Hepatocyte (in vitro differentiated cells): ENCODE data around the gene LIMA1. TPM values are rescaled to one million over a fixed set of nuclear protein-coding genes. Genes with fewer than 3 reads are reported as not detected.

Experiments used
- DNase-seq: peaks from one replicate; pipeline ENCODE4 v3.0.0-alpha.2; 2016; ENCODE audit warnings: low spot score
- H2AFZ ChIP-seq: fragments of 200-600 bp; sonication (generic); 2 replicates; pipeline ENCODE4 v1.6.0; 2016; ENCODE audit warnings: antibody characterized with exemption, mild to moderate bottlenecking
- H3K27ac ChIP-seq: fragments of 200-600 bp; sonication (generic); 2 replicates; pipeline ENCODE4 v1.5.1; 2016; ENCODE audit warnings: mild to moderate bottlenecking
- H3K27me3 ChIP-seq: fragments of 200-600 bp; sonication (generic); 2 replicates; pipeline ENCODE4 v1.6.1; 2016
- H3K36me3 ChIP-seq: fragments of 200-600 bp; sonication (generic); replicated peaks from 2 replicates; pipeline ENCODE4 v1.5.1; 2016; ENCODE audit warnings: low read depth; ENCODE audit not compliant: insufficient read depth
- H3K4me1 ChIP-seq: fragments of 200-600 bp; sonication (generic); 2 replicates; pipeline ENCODE4 v1.5.1; 2016; ENCODE audit warnings: mild to moderate bottlenecking, moderate library complexity; ENCODE audit not compliant: insufficient read depth
- H3K4me2 ChIP-seq: fragments of 200-600 bp; sonication (generic); 2 replicates; pipeline ENCODE4 v1.6.0; 2016
- H3K4me3 ChIP-seq: fragments of 200-600 bp; sonication (generic); 2 replicates; pipeline ENCODE4 v1.5.1; 2016; ENCODE audit warnings: mild to moderate bottlenecking
- H3K79me2 ChIP-seq: fragments of 200-600 bp; sonication (generic); 2 replicates; pipeline ENCODE4 v1.6.0; 2017; ENCODE audit warnings: mild to moderate bottlenecking
- H3K9me2 ChIP-seq: fragments of 200-600 bp; sonication (generic); replicated peaks from 2 replicates; pipeline ENCODE4 v1.6.0; 2017; ENCODE audit warnings: mild to moderate bottlenecking; ENCODE audit not compliant: insufficient read depth
- H3K9me3 ChIP-seq: fragments of 200-600 bp; sonication (generic); 2 replicates; pipeline ENCODE4 v1.5.1; 2016; ENCODE audit warnings: low read depth, mild to moderate bottlenecking
- H4K20me1 ChIP-seq: fragments of 200-600 bp; sonication (generic); 2 replicates; pipeline ENCODE4 v1.6.0; 2016; ENCODE audit warnings: mild to moderate bottlenecking; ENCODE audit not compliant: insufficient read depth, poor library complexity, severe bottlenecking
- EZH2 ChIP-seq: fragments of 200-600 bp; sonication (generic); IDR thresholded peaks from 2 replicates; pipeline ENCODE4 v1.6.1; 2016; ENCODE audit warnings: antibody characterized with exemption, mild to moderate bottlenecking, borderline replicate concordance
- EZH2phosphoT487 ChIP-seq: fragments of 200-600 bp; sonication (generic); IDR thresholded peaks from one replicate; pipeline ENCODE4 v1.6.1; 2018; ENCODE audit warnings: antibody characterized with exemption, mild to moderate bottlenecking, low read depth, moderate library complexity; ENCODE audit not compliant: unreplicated experiment, severe bottlenecking
- WGBS: methylation state at CpG from one replicate; pipeline ENCODE4 v1.1.6; 2016; ENCODE audit warnings: low lambda C conversion rate; ENCODE audit errors: missing lambda C conversion rate; 5-methylcytosine and 5-hydroxymethylcytosine counted together
- polyA plus RNA-seq: library from polyadenylated mRNA; unstranded; fragments of >200 nt; fragmentation: Nextera tagmentation; extraction: Ambion mirVana; gene quantifications from 2 replicates; pipeline ENCODE4 v1.2.1, GENCODE V29; 2016
- total RNA-seq: library from RNA; depleted of rRNA; stranded (reverse); fragments of >200 nt; gene quantifications from 2 replicates; pipeline ENCODE4 v1.2.3, GENCODE V29; 2014
- TF ChIP-seq, protein P1 (sequence below): fragments of 200-600 bp; sonication (generic); IDR thresholded peaks from 2 replicates; pipeline ENCODE4 v1.5.1; 2016; ENCODE audit warnings: antibody characterized with exemption, mild to moderate bottlenecking; ENCODE audit not compliant: poor library complexity

Gene LIMA1
- total and polyA plus RNA-seq, 2 experiments from 2014 or later: 54.8 to 84.4 TPM

DNA sequence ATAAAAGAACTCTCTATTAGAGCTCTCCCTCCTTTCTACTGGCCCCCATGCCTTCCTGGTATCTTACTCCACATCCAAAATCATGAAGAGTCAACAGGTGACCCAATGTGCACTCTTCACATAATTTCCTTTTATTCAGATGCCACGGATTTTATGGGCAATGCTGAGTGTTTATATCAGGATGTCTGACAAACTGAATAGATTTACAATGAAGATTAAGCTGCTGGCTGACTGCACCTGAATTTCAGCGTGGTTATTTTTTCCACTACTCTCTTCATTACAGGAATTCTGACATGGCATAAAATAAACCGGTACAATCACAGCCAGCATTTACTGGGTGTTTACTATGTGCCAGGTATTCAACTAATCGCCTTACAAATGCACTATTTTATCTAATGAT lies 86.8 kb downstream of the LIMA1 start:
- 72% methylated on average over 4 of the region's 4 CpGs for WGBS
- H2AFZ ChIP-seq: no peak overlapping the region
- H3K36me3 ChIP-seq: no peaks in the 10 kb centered on the region

DNA sequence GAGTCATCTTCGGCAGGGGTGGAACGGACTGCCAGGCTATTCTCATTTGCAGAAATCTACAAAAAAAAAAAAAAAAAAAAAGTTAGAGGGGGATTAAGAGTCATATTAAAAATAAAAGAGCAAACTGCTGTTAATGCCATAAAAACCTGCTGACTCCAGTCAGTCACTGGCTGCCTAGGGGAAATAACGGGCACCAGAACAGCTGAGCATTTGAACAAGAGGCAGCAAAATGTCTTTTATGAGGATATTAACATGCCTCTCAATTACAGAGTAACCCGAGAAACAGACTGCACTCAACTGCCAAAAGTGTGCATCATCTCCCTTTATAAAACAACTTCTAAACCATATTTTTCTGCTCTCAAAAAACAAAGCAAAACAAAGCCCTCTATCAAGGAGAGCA lies 87.5 kb downstream of the LIMA1 start:
- Histone ChIP-seq H3K9me2 (no peaks in the 10 kb centered on the region), H3K27ac (peak overlapping the region; percentile 7), H3K9me3 (no peaks in the 10 kb centered on the region), H3K4me3 (no peak overlapping the region), H3K36me3 (no peaks in the 10 kb centered on the region), H3K27me3 (no peaks in the 10 kb centered on the region), H3K4me2 (no peak overlapping the region), H4K20me1 (no peaks in the 10 kb centered on the region), H3K4me1 (peaks cover 8% of the 10 kb centered on the region), H3K79me2 (no peaks in the 10 kb centered on the region), H2AFZ (no peak overlapping the region)
- no peak for DNase-seq
- TF ChIP-seq EZH2 (no peak), EZH2phosphoT487 (no peak)
- TF ChIP-seq, protein P1, sequence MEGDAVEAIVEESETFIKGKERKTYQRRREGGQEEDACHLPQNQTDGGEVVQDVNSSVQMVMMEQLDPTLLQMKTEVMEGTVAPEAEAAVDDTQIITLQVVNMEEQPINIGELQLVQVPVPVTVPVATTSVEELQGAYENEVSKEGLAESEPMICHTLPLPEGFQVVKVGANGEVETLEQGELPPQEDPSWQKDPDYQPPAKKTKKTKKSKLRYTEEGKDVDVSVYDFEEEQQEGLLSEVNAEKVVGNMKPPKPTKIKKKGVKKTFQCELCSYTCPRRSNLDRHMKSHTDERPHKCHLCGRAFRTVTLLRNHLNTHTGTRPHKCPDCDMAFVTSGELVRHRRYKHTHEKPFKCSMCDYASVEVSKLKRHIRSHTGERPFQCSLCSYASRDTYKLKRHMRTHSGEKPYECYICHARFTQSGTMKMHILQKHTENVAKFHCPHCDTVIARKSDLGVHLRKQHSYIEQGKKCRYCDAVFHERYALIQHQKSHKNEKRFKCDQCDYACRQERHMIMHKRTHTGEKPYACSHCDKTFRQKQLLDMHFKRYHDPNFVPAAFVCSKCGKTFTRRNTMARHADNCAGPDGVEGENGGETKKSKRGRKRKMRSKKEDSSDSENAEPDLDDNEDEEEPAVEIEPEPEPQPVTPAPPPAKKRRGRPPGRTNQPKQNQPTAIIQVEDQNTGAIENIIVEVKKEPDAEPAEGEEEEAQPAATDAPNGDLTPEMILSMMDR: no peak
- WGBS: 63% methylated on average over 4 of the region's 4 CpGs

More for the DNA sequence above, 86.8 kb downstream of the LIMA1 start:
- no peaks in the 10 kb centered on the region for H3K9me2 ChIP-seq
- H3K27ac ChIP-seq: peak overlapping the region; percentile 7
- TF ChIP-seq EZH2 (no peak), EZH2phosphoT487 (no peak)
- TF ChIP-seq, protein P1: no peak
- no peak overlapping the region for H3K4me2 ChIP-seq
- no peak overlapping the region for H3K4me3 ChIP-seq
- no peaks in the 10 kb centered on the region for H3K79me2 ChIP-seq
- DNase-seq: no peak
- no peaks in the 10 kb centered on the region for H3K9me3 ChIP-seq
- H3K4me1 ChIP-seq: peaks cover 12% of the 10 kb centered on the region
- no peaks in the 10 kb centered on the region for H4K20me1 ChIP-seq
- no peaks in the 10 kb centered on the region for H3K27me3 ChIP-seq

DNA sequence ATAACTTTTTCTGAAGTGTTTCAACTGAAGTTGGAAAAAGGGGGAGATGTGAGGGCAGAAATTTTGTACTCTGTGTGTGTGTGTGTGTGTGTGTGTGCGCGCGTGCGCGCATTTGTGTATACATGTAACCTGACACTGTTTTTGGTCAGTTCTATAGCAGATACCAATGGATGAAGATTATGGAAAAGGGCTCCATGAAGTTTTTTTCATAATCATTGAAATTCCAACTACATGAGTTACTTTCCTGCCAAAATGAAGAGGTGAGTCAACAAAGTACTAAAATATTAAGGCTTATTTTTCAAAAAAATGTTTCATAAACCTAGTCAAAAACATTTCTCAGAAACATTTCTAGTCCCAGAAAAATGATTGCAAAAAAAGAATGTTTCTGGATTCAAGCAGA lies 90.4 kb downstream of the LIMA1 start:
- 85% methylated on average over 5 of the region's 5 CpGs for WGBS
- Histone ChIP-seq H3K36me3 (no peaks in the 10 kb centered on the region), H3K79me2 (no peaks in the 10 kb centered on the region)

More for the DNA sequence above, 90.4 kb downstream of the LIMA1 start:
- Histone ChIP-seq H3K4me3 (no peak overlapping the region), H3K27me3 (no peaks in the 10 kb centered on the region), H3K4me2 (no peak overlapping the region), H3K9me3 (no peaks in the 10 kb centered on the region), H3K4me1 (peaks cover 18% of the 10 kb centered on the region), H2AFZ (no peak overlapping the region), H4K20me1 (no peaks in the 10 kb centered on the region), H3K27ac (peak overlapping the region; percentile 11), H3K9me2 (no peaks in the 10 kb centered on the region)
- no peak for DNase-seq
- TF ChIP-seq EZH2phosphoT487: no peak
- TF ChIP-seq, protein P1: no peak
- no peak for TF ChIP-seq EZH2
